Measurements from ENCODE around the gene NDNF.

DNA sequence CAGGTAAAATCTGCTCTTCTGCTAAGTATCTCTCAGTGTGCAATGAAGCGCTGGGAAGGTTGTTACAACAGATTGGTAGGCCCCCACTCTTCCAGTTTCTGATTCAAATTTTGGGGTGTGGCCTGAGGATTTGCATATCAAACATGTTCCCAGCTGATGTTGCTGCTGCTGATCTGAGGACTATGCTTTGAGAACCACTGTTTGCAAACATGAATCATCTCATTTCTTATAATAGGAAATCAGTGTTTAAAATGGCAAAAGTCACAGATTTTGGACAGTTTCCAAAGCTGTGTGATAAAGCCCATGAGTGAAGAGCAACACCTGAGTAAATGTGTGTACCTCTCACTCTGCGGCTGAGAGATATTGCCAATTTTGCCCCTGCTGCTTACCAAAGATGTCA, 36.2 kb upstream of the NDNF start:
- TF ChIP-seq EZH2phosphoT487 (IDR thresholded peaks at IDR 0.05; ENCODE audit: low read depth, severe bottlenecking, unreplicated experiment) (no peak), EZH2 (IDR thresholded peaks at IDR 0.05; ENCODE audit: borderline replicate concordance) (no peak)
- TF ChIP-seq, protein P1, sequence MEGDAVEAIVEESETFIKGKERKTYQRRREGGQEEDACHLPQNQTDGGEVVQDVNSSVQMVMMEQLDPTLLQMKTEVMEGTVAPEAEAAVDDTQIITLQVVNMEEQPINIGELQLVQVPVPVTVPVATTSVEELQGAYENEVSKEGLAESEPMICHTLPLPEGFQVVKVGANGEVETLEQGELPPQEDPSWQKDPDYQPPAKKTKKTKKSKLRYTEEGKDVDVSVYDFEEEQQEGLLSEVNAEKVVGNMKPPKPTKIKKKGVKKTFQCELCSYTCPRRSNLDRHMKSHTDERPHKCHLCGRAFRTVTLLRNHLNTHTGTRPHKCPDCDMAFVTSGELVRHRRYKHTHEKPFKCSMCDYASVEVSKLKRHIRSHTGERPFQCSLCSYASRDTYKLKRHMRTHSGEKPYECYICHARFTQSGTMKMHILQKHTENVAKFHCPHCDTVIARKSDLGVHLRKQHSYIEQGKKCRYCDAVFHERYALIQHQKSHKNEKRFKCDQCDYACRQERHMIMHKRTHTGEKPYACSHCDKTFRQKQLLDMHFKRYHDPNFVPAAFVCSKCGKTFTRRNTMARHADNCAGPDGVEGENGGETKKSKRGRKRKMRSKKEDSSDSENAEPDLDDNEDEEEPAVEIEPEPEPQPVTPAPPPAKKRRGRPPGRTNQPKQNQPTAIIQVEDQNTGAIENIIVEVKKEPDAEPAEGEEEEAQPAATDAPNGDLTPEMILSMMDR (IDR thresholded peaks at IDR 0.05; ENCODE audit: poor library complexity), result no peak
